GM10847 (cell line): ENCODE data around the gene DDX4.

Source experiments
- POLR2A ChIP-seq: IDR thresholded peaks from 2 replicates; pipeline ENCODE4 v1.6.1; 2011; ENCODE audit not compliant: insufficient read length; ENCODE audit errors: extremely low read depth

The DDX4 gene

GRCh38 chr5:55714749-55715148 lies 23.1 kb upstream of the DDX4 start:
- TF ChIP-seq POLR2A = no peak

GRCh38 chr5:55715519-55716078 lies 22.3 kb upstream of the DDX4 start:
- no peak for TF ChIP-seq POLR2A

DNA sequence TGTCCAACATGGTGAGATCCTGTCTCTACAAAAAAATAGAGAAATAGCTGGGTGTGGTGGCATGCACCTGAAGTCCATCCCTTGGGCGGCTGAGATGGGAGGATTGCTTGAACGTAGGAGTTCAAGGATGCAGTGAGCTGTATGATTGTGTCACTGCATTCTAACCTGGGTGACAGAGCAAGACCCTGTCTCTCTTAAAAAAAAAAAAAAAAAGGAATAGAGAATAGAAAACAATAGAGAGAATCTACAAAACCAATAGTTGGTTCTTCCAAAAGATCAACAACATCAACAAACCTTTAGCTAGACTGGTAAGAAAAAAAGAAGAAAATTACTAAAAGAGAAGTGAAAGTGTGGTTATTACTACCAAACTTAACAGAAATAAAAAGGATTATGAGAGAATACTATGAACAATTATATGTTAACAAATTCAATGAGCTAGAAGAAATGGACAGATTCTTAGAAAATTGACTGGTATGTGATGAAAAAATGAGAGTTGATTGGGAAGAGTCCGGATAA lies 17.6 kb upstream of the DDX4 start:
- TF ChIP-seq POLR2A = no peak

- no peak for TF ChIP-seq POLR2A
Observed at GRCh38 chr5:55724281-55724680, 13.6 kb upstream of the DDX4 start.

GRCh38 chr5:55731848-55732247 lies 6.0 kb upstream of the DDX4 start:
- TF ChIP-seq POLR2A = no peak

GRCh38 chr5:55732585-55732984 lies 5.3 kb upstream of the DDX4 start:
- no peak for TF ChIP-seq POLR2A

DNA sequence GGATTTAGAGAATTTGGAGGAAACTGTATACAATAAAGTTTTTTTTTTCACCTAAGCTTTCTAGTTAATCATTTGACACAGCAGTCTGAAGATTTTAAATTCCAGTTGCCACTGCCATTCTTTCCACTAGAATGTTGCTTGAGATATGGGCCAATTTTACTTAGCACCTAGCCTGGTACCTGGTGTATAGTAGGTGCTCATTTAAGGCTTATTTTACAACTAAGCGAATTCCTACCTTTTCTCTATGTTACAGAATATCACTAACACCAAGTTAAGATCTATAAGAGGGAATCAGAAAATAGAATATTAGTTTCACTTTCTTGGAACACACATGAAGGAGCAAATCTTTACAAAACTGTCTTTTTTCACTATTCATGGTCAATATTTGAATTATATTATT lies 3.2 kb upstream of the DDX4 start:
- no peak for TF ChIP-seq POLR2A

- no peak for TF ChIP-seq POLR2A
Observed at GRCh38 chr5:55742778-55743177, 4.9 kb downstream of the DDX4 start.

DNA sequence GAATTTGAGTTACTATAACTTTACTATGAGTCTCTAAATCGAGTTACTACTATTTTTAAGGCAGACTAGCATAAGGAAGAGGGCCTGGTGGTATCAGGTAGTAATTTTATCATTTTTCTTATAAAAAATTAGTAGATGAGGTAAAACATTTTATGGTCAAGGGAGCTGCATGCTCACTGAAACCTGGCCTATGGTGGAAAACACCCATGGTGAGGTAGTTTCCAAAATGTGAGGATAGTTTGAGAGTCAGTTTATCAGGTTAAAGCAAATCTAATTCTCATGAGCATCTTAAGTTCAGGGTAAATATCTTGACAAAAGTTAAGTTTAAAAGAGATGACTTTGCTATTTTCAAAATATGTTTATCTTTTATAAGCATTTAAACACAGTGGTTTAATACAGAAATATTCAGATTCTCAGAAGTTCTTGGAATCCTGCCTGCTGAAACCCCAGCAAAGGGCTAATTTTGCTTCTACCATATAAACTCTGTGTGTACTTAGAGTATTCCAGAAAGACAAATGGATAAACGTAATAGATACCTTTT lies 10.0 kb downstream of the DDX4 start:
- TF ChIP-seq POLR2A = no peak

DNA sequence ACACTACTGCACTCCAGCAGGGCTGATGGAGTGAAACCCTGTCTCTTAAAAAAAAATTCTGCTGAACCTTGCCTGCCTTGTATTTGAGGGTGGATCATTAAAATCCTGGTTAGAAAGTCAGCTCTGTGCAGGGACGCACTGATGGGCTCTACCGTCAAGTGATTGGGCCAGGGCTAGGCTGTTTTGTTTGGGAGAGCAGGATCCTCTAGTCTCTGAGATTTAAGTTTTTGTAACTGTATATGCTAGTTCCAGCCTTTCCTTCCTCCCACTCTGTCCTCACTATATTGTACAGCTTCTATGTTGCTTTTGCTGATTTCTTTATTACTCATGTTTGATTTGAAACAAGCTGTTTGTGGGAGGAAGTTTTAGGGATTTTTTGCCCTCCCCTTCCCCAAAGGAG lies 11.5 kb downstream of the DDX4 start:
- TF ChIP-seq POLR2A = no peak

DNA sequence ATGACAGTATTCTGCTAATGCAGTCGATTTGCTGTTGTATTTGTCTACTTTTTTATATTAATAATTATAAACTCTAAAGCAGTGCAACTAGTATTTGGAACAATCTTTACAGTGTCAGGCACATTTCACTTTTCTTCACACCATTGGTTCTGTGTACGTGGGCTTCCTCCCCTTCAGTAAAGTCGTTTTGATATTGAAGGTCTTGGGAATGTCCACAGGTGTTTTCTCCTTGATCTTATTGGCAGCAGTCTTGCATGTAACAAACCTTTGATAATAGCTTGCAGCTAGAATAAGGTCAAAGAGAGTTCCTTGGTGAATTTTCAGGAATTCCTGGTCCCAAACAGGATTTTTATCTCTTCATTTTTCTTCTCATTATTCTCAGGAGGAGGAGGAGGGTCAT lies 12.2 kb downstream of the DDX4 start:
- no peak for TF ChIP-seq POLR2A

DNA sequence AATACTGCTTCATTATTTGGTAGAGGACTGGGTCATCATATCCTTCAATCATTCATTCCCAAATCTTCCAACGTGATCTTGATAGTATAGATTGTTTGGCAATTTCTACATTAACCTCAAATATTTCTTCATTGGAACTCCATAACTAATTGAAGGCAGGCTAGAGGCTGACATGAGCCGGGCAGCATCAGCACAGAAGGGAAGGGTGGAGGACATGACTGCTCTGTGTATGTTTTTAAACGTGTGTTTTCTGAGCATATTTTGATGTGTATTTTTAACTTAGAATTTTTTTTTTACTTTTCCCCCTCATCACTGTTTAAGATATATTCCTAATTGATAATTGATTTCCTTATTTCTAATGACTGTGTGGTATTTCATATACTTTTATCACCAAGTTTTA lies 12.6 kb downstream of the DDX4 start:
- no peak for TF ChIP-seq POLR2A

- TF ChIP-seq POLR2A = no peak
Observed at GRCh38 chr5:55758231-55758630, 20.4 kb downstream of the DDX4 start.

DNA sequence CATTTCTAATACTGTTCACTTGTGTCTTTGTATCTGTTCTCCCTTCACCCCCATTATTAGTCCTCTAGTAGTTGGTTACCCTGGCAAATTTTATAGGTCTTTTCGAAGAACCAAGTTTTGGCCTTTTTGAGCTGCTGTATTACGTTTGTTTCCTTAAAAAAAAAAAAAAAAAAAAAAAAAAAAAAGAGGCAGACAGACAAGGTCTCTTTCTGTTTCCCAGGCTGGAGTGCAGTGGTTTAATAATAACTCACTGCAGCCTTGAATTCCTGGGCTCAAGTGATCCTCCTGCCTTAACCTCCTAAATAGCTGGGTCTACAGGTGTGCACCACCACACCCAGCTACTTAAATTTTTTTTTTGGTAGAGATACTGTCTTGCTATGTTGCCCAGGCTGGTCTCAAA lies 20.9 kb downstream of the DDX4 start:
- TF ChIP-seq POLR2A = no peak

GRCh38 chr5:55763746-55764420 lies 26.0 kb downstream of the DDX4 start:
- no peak for TF ChIP-seq POLR2A

- TF ChIP-seq POLR2A = no peak
Observed at GRCh38 chr5:55768279-55768678, 30.4 kb downstream of the DDX4 start.

DNA sequence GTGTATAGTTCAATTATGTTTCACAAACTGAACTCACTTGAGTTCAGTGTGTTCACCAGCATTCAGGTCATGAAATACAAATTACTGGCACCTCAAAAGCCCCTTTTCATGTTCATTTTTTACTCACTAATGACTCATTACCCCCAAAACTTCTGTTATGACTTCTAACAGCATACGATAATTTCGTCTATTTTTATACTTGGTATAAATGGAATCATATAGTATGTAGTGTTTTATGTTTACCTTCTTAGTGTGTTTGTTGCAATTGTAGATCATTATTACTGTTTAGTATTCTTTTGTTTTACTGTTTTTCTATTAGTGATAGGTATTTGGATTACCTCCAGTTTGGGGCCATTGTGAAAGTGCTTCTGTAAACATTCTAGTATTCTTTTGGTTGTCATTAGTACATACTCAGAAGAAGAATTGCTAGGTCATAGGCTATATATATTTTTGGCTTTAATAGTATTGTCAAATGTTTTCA lies 33.4 kb downstream of the DDX4 start:
- TF ChIP-seq POLR2A = no peak

GRCh38 chr5:55773057-55773456 lies 35.2 kb downstream of the DDX4 start:
- no peak for TF ChIP-seq POLR2A
